Kidney (tissue), 14 donors: ENCODE data around the gene RUFY3. TPM values are rescaled to one million over a fixed set of nuclear protein-coding genes. Genes with fewer than 3 reads are reported as not detected.

Source experiments
- DNase-seq, 5 donors: peaks; one replicate each; pipeline ENCODE4 v3.0.0-alpha.2; 2013 to 2020
- FAIRE-seq: peaks from 2 replicates; lab custom pipeline; 2012; peaks lifted over from hg19 to GRCh38; lab: Jason Lieb, UNC
- H3K27ac ChIP-seq, 2 donors: one replicate each; pipeline ENCODE4 v1.7.0; 2013; ENCODE audit warnings: low read depth in 2 of 2, low read length in 2 of 2, inconsistent platforms in 1 of 2
- H3K27me3 ChIP-seq: one replicate; pipeline ENCODE4 v1.7.1; 2013; ENCODE audit warnings: low read length, inconsistent platforms; ENCODE audit not compliant: control insufficient read depth, insufficient read depth
- H3K36me3 ChIP-seq, 3 donors: one replicate each; pipeline versions ENCODE4 v1.7.0 to v1.7.1; 2013; ENCODE audit warnings: low read length in 3 of 3, control low read depth in 1 of 3, inconsistent platforms in 1 of 3; ENCODE audit not compliant: insufficient read depth in 3 of 3, control insufficient read depth in 2 of 3
- H3K4me1 ChIP-seq, 3 donors: one replicate each; pipeline versions ENCODE4 v1.7.0 to v1.7.1; 2013; ENCODE audit warnings: low read length in 3 of 3, inconsistent platforms in 1 of 3, low read depth in 1 of 3; ENCODE audit not compliant: control insufficient read depth in 2 of 3, insufficient read depth in 2 of 3
- H3K4me3 ChIP-seq, 3 donors: one replicate each; pipeline versions ENCODE4 v1.7.0 to v1.8.1; 2013; ENCODE audit warnings: low read length in 3 of 3, control low read depth in 1 of 3, inconsistent platforms in 1 of 3
- H3K9ac ChIP-seq, 3 donors: one replicate each; pipeline versions ENCODE4 v1.7.0 to v1.7.1; 2013; ENCODE audit warnings: low read length in 3 of 3, control low read depth in 1 of 3, inconsistent platforms in 1 of 3
- H3K9me3 ChIP-seq, 3 donors: one replicate each; pipeline versions ENCODE4 v1.7.0 to v1.7.1; 2013; ENCODE audit warnings: low read length in 3 of 3, control low read depth in 1 of 3, inconsistent platforms in 1 of 3; ENCODE audit not compliant: control insufficient read depth in 2 of 3, insufficient read depth in 1 of 3
- intact Hi-C: fragments of 100-400 bp; cut with DNase I; formaldehyde crosslinking; loops from one replicate; pipeline ENCODE4 v1.11.1; 2022
- polyA plus RNA-seq: library from polyadenylated mRNA; stranded (reverse); fragments of 350-450 nt; fragmentation: Illumina TruSeq; extraction: RNeasy Lipid Tissue Mini Kit (QIAGEN cat#74804); gene quantifications from one replicate; pipeline ENCODE4 v1.2.3, GENCODE V29; 2014; ENCODE audit warnings: low read depth, low replicate concordance; ENCODE audit not compliant: insufficient read depth
- total RNA-seq: library from RNA; stranded (reverse); fragmentation: NEBNext Ultra II Directional; extraction: Animal tissue kit (Norgen Biotek cat#: 25700); gene quantifications from one replicate; pipeline ENCODE4 v1.2.1, GENCODE V29; 2021
- TF ChIP-seq, protein P1 (sequence below): IDR thresholded peaks from 3 replicates; pipeline ENCODE4 v1.5.1; 2012; ENCODE audit warnings: mild to moderate bottlenecking, moderate library complexity, borderline replicate concordance; ENCODE audit not compliant: insufficient read depth; ENCODE audit errors: extremely low read depth
- donor health status: control.
- donor health status: control.
- donor health status: control.
- donor health status: control.
- donor health status: control.
- donor health status: DM: yes; HTN: yes; CAD: no.
- donor health status: Normal renal cell carcinoma (clear cell type).

The RUFY3 gene
- total and polyA plus RNA-seq, 2 donors from 2014 or later = 40.6 to 72.5 TPM

GRCh38 chr4:70831293-70831692 lies 109.5 kb downstream of the RUFY3 start:
- FAIRE-seq (no peak), DNase-seq (no peak)
- H3K36me3 ChIP-seq = peaks cover 6 to 36% (median 26%) of the 10 kb centered on the region in 3 donors
- H3K4me3 ChIP-seq = no peak overlapping the region
- TF ChIP-seq, protein P1, sequence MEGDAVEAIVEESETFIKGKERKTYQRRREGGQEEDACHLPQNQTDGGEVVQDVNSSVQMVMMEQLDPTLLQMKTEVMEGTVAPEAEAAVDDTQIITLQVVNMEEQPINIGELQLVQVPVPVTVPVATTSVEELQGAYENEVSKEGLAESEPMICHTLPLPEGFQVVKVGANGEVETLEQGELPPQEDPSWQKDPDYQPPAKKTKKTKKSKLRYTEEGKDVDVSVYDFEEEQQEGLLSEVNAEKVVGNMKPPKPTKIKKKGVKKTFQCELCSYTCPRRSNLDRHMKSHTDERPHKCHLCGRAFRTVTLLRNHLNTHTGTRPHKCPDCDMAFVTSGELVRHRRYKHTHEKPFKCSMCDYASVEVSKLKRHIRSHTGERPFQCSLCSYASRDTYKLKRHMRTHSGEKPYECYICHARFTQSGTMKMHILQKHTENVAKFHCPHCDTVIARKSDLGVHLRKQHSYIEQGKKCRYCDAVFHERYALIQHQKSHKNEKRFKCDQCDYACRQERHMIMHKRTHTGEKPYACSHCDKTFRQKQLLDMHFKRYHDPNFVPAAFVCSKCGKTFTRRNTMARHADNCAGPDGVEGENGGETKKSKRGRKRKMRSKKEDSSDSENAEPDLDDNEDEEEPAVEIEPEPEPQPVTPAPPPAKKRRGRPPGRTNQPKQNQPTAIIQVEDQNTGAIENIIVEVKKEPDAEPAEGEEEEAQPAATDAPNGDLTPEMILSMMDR = no peak
- H3K27ac ChIP-seq = no peak overlapping the region
- H3K9ac ChIP-seq = no peak overlapping the region
- intact Hi-C loops = no loop called here
- peaks cover 0 to 3% (median 0%) of the 10 kb centered on the region in 3 donors for H3K4me1 ChIP-seq
- H3K27me3 ChIP-seq = no peaks in the 10 kb centered on the region
- no peaks in the 10 kb centered on the region for H3K9me3 ChIP-seq

GRCh38 chr4:70833675-70834074 lies 111.9 kb downstream of the RUFY3 start:
- DNase-seq (no peak), FAIRE-seq (no peak)
- Histone ChIP-seq H3K9ac (no peak overlapping the region), H3K4me1 (peaks cover 0 to 9% (median 3%) of the 10 kb centered on the region in 3 donors), H3K4me3 (no peak overlapping the region), H3K27ac (no peak overlapping the region), H3K9me3 (no peaks in the 10 kb centered on the region), H3K36me3 (peaks cover 6 to 27% (median 23%) of the 10 kb centered on the region in 3 donors), H3K27me3 (no peaks in the 10 kb centered on the region)
- TF ChIP-seq, protein P1 = no peak
- intact Hi-C loops = no loop called here

DNA sequence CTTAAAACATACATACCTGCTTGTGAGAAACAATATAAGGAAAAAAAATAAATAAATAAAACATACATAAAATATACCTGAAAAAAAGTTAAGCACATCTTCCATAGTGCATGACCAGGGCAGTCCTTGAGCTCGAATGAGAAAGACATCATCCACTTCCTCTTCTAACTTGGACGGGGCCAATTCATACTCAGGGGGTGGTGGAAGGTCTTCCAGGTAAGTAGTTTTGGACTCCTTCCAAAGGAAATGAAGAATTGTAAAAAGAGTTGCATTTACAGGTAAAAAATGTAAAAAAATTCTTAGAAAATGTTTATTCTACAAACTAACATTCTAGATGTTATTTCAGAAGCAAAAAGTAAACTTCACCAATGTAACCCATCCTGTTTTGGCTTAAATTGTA lies 114.3 kb downstream of the RUFY3 start:
- no peak for DNase-seq
- Histone ChIP-seq H3K36me3 (peaks cover 6 to 16% (median 13%) of the 10 kb centered on the region in 3 donors), H3K9ac (peak overlapping the region in 1 of 3 donors; percentile 12), H3K9me3 (no peaks in the 10 kb centered on the region), H3K27me3 (no peaks in the 10 kb centered on the region), H3K4me3 (no peak overlapping the region), H3K27ac (no peak overlapping the region), H3K4me1 (peaks cover 0 to 9% (median 3%) of the 10 kb centered on the region in 3 donors)
- TF ChIP-seq, protein P1 = no peak
- no peak for FAIRE-seq
- intact Hi-C loops = no loop called here

DNA sequence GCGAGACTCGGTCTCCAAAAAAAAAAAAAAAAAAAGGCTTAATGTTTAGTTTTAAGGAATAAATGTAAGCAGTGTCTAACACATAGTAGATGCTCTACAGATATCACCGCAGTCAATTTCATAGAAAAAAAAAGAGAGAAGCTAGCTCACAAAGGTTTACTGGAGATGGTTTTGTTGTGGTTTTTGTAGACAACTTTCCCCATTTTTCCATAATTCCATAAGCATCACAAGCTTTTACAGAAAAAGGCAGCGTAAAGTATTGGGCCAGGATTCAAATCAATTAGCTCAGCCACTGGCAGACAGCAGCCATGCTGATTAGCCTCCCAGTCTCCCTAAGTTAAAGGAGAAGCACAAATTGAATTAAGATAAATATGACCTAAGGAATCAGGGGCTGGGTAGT lies 116.4 kb downstream of the RUFY3 start:
- H3K9ac ChIP-seq = peak overlapping the region; percentile 87 to 91 (median 90)
- TF ChIP-seq, protein P1 = no peak
- intact Hi-C loops = no loop called here
- FAIRE-seq (no peak), DNase-seq (peak in 2 of 5 donors; percentile 37 to 40)
- peaks cover 4 to 6% (median 6%) of the 10 kb centered on the region in 3 donors for H3K36me3 ChIP-seq
- H3K27me3 ChIP-seq = no peaks in the 10 kb centered on the region
- no peaks in the 10 kb centered on the region for H3K9me3 ChIP-seq
- H3K4me1 ChIP-seq = peaks cover 0 to 9% (median 3%) of the 10 kb centered on the region in 3 donors
- peak overlapping the region; percentile 84 to 93 (median 91) for H3K4me3 ChIP-seq
- H3K27ac ChIP-seq = peak overlapping the region; percentile 4 to 87
